NCI-H2171 (cell line): ENCODE measurements around the gene RORB.

Source experiments
- DNase-seq: peaks from one replicate; lab custom pipeline; 2025; lab: John Stamatoyannopoulos, UW

The RORB gene

GRCh38 chr9:74719306-74719705, 222.2 kb downstream of the RORB start:
- DNase-seq: no peak

GRCh38 chr9:74721696-74722660, 224.8 kb downstream of the RORB start:
- DNase-seq: no peak

GRCh38 chr9:74724317-74724716, 227.2 kb downstream of the RORB start:
- no peak for DNase-seq

GRCh38 chr9:74726581-74726980, 229.4 kb downstream of the RORB start:
- DNase-seq: no peak

- no peak for DNase-seq
Measured at GRCh38 chr9:74728176-74728575, 231.0 kb downstream of the RORB start.

- DNase-seq: no peak
Measured at GRCh38 chr9:74729136-74729695, 232.1 kb downstream of the RORB start.

GRCh38 chr9:74735761-74736160, 238.6 kb downstream of the RORB start:
- DNase-seq: no peak

GRCh38 chr9:74736646-74737045, 239.5 kb downstream of the RORB start:
- DNase-seq: no peak

- DNase-seq: no peak
Measured at GRCh38 chr9:74742191-74742790, 245.2 kb downstream of the RORB start.
